Esophagus muscularis mucosa (tissue), 4 donors: ENCODE results near the gene ABI3. TPM values are rescaled to one million over a fixed set of nuclear protein-coding genes. Genes with fewer than 3 reads are reported as not detected.
"Not testable (repeated sequence)": the region's sequence is repeated elsewhere in the genome, so short reads cannot be mapped to it uniquely, and the experiment has no call there.

Experiments
- DNase-seq: peaks from one replicate; pipeline ENCODE4 v3.0.0-alpha.2; 2017; ENCODE audit errors: extremely low spot score
- H3K27ac ChIP-seq, 4 donors: fragments of 200-600 bp; sonication (generic); replicated peaks in 1 of 4; 1 replicate in 3 of 4; 2 replicates in 1 of 4; pipeline ENCODE4 v1.5.1; 2016 to 2019; ENCODE audit warnings: mild to moderate bottlenecking in 1 of 4
- H3K27me3 ChIP-seq, 4 donors: fragments of 200-600 bp; sonication (generic); one replicate each; pipeline versions ENCODE4 v1.5.1 to v1.6.0; 2016 to 2019
- H3K36me3 ChIP-seq, 4 donors: fragments of 200-600 bp; sonication (generic); one replicate each; pipeline ENCODE4 v1.5.1; 2016 to 2019
- H3K4me1 ChIP-seq, 4 donors: fragments of 200-600 bp; sonication (generic); one replicate each; pipeline ENCODE4 v1.5.1; 2016 to 2019
- H3K4me3 ChIP-seq, 4 donors: fragments of 200-600 bp; sonication (generic); 1 replicate in 2 of 4; 2 replicates in 2 of 4; pipeline ENCODE4 v1.5.1; 2016 to 2019; ENCODE audit warnings: mild to moderate bottlenecking in 4 of 4, moderate library complexity in 1 of 4
- H3K9me3 ChIP-seq, 4 donors: fragments of 200-600 bp; sonication (generic); 1 replicate in 3 of 4; 2 replicates in 1 of 4; pipeline ENCODE4 v1.5.1; 2016 to 2019
- EP300 ChIP-seq: sonication (generic); formaldehyde crosslinking; IDR thresholded peaks from one replicate; pipeline ENCODE4 v1.6.1; 2017; ENCODE audit warnings: antibody characterized with exemption
- POLR2A ChIP-seq: fragments of 450-650 bp; IDR thresholded peaks from one replicate; pipeline ENCODE4 v1.6.1; 2017; ENCODE audit warnings: antibody characterized with exemption, moderate library complexity, mild to moderate bottlenecking, low read depth
- POLR2AphosphoS5 ChIP-seq, 2 donors: sonication (generic); formaldehyde crosslinking; IDR thresholded peaks; one replicate each; pipeline ENCODE4 v1.6.1; 2017; ENCODE audit warnings: antibody characterized with exemption in 2 of 2
- WGBS: methylation state at CpG from one replicate; pipeline ENCODE4 v1.1.5; 2018; 5-methylcytosine and 5-hydroxymethylcytosine counted together
- intact Hi-C: fragments of 100-400 bp; cut with DNase I; formaldehyde crosslinking; loops from one replicate; pipeline ENCODE4 v1.15.1; 2023
- total RNA-seq, 4 donors: library from RNA; depleted of rRNA; stranded (reverse); fragments of >200 nt; gene quantifications; one replicate each; pipeline versions ENCODE4 v1.1.0 to v1.2.1, GENCODE V29; 2016
- TF ChIP-seq, protein P1 (sequence below), 3 experiments: fragments of 200-600 bp in 2 of 3; fragments of 450-650 bp in 1 of 3; sonication (generic) in 2 of 3; IDR thresholded peaks; one replicate each; pipeline ENCODE4 v1.5.1; 2017 to 2019; ENCODE audit warnings: antibody characterized with exemption in 3 of 3, mild to moderate bottlenecking in 2 of 3, moderate library complexity in 1 of 3

The ABI3 gene
- total RNA-seq, 4 donors from 2014 or later, result 3.3 to 8.9 (median 6.3) TPM

- WGBS, result 7% methylated on average over 15 of the region's 77 CpGs
- intact Hi-C loops, result no loop called here
- H3K27ac ChIP-seq, result peak overlapping the region; percentile 66 to 78 (median 70)
- TF ChIP-seq POLR2AphosphoS5 (IDR thresholded peaks at IDR 0.05) (peak in 1 of 2 donors; percentile 25), POLR2A (no peak), EP300 (no peak)
- H3K36me3 ChIP-seq, result no peaks in the 10 kb centered on the region
- no peak for DNase-seq
- H3K27me3 ChIP-seq, result peaks cover 0 to 16% (median 0%) of the 10 kb centered on the region in 4 donors
- peaks cover 10 to 19% (median 18%) of the 10 kb centered on the region in 4 donors for H3K4me1 ChIP-seq
- no peaks in the 10 kb centered on the region for H3K9me3 ChIP-seq
- peak overlapping the region; percentile 61 to 82 (median 66) for H3K4me3 ChIP-seq
Observed at GRCh38 chr17:49260011-49260816, 49.7 kb downstream of the ABI3 start.

DNA sequence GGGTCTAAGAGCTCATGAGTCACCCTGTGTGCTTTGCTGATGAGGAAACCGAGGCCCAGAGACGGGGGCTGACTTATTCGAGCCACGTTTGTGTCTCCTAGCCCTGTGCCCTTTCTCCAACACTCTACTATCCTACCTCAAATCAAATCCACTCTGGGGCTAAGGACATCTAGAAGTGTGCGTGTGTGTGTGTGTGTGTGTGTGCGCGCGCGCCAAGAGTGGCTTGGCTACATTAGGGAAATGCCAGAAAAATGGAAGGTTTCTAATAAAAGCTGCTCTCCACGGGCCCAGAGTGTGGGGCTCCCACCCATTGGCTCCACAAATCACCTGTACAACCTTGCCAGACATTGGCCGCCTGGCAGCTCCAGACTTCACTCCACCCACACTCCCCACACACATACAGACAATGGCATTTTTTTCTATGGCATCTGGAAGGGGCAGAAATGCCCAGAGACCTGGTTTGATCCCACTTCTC lies 50.3 kb downstream of the ABI3 start:
- WGBS, result 57% methylated on average over 10 of the region's 11 CpGs
- DNase-seq, result no peak

GRCh38 chr17:49261540-49261939 lies 51.0 kb downstream of the ABI3 start:
- DNase-seq, H3K9me3 ChIP-seq, H3K4me3 ChIP-seq, H3K36me3 ChIP-seq, H3K27ac ChIP-seq, intact Hi-C loops: not testable (repeated sequence)
- peaks cover 10 to 19% (median 18%) of the 10 kb centered on the region in 4 donors for H3K4me1 ChIP-seq
- 88% methylated on average over 8 of the region's 9 CpGs for WGBS
- H3K27me3 ChIP-seq, result peaks cover 0 to 16% (median 0%) of the 10 kb centered on the region in 4 donors

More for the DNA sequence above, 50.3 kb downstream of the ABI3 start:
- Histone ChIP-seq H3K36me3 (no peaks in the 10 kb centered on the region), H3K4me1 (peaks cover 10 to 19% (median 18%) of the 10 kb centered on the region in 4 donors), H3K27me3 (peaks cover 0 to 16% (median 0%) of the 10 kb centered on the region in 4 donors), H3K27ac (peak overlapping the region; percentile 66 to 78 (median 70)), H3K9me3 (no peaks in the 10 kb centered on the region), H3K4me3 (peak overlapping the region; percentile 61 to 82 (median 66))
- intact Hi-C loops, result no loop called here
- TF ChIP-seq EP300 (no peak), POLR2A (no peak), POLR2AphosphoS5 (IDR thresholded peaks at IDR 0.05) (peak in 1 of 2 donors; percentile 28)
- TF ChIP-seq, protein P1, sequence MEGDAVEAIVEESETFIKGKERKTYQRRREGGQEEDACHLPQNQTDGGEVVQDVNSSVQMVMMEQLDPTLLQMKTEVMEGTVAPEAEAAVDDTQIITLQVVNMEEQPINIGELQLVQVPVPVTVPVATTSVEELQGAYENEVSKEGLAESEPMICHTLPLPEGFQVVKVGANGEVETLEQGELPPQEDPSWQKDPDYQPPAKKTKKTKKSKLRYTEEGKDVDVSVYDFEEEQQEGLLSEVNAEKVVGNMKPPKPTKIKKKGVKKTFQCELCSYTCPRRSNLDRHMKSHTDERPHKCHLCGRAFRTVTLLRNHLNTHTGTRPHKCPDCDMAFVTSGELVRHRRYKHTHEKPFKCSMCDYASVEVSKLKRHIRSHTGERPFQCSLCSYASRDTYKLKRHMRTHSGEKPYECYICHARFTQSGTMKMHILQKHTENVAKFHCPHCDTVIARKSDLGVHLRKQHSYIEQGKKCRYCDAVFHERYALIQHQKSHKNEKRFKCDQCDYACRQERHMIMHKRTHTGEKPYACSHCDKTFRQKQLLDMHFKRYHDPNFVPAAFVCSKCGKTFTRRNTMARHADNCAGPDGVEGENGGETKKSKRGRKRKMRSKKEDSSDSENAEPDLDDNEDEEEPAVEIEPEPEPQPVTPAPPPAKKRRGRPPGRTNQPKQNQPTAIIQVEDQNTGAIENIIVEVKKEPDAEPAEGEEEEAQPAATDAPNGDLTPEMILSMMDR (IDR thresholded peaks at IDR 0.05), result no peak

DNA sequence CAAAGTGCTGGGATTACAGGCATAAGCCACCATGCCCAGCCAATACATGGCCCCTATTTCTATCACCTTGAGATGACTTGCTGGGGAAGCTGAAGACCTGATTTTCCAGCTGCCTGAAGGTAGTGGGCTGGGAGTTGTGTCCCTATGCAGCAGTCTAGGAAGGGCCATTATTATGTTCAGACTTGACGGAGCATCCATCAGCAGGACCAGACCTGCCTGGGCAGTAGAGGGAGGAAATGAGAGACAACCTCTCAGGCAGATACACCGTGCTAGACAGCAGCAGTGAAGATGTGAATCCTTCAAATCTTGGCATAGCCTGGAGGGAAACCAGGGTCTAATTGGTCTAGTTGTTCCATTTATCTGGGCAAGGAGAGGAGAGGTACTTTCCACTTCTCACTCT lies 55.7 kb downstream of the ABI3 start:
- no peak for DNase-seq
- Histone ChIP-seq H3K9me3 (no peaks in the 10 kb centered on the region), H3K4me3 (no peak overlapping the region), H3K27me3 (peaks cover 0 to 20% (median 0%) of the 10 kb centered on the region in 4 donors), H3K4me1 (peaks cover 0 to 3% (median under 1%) of the 10 kb centered on the region in 4 donors), H3K27ac (no peak overlapping the region), H3K36me3 (no peaks in the 10 kb centered on the region)
- intact Hi-C loops, result no loop called here
- 100% methylated on average over 1 of the region's 2 CpGs for WGBS
- TF ChIP-seq POLR2AphosphoS5 (IDR thresholded peaks at IDR 0.05), result no peak
- no peak for TF ChIP-seq POLR2A
- no peak for TF ChIP-seq EP300
- TF ChIP-seq, protein P1 (IDR thresholded peaks at IDR 0.05), result no peak

DNA sequence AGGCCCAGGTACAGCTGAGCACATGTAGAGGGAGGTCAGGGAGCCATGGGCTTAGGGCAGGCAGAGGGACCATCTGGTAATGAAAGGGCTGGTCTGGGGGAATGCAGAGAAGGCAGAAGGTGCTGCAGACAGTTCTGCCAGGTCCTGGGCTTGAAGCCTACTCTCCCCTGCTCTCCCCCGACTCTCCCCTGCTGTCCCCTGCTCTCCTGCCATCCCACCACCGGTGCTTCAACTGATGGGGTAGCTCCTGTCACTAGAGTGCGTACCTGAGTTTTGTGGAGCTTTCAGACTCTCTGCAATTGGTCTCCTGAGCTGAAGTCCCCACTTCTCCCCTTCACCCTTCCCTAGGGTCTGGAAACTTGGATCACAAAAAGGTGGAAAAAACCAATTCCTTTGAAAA lies 57.4 kb downstream of the ABI3 start:
- H3K4me3 ChIP-seq, result no peak overlapping the region
- intact Hi-C loops, result no loop called here
- no peaks in the 10 kb centered on the region for H3K9me3 ChIP-seq
- 100% methylated on average over 3 of the region's 3 CpGs for WGBS
- no peak for DNase-seq
- TF ChIP-seq EP300, result no peak
- no peak for TF ChIP-seq POLR2A
- TF ChIP-seq, protein P1 (IDR thresholded peaks at IDR 0.05), result no peak
- no peak for TF ChIP-seq POLR2AphosphoS5 (IDR thresholded peaks at IDR 0.05)
- H3K27me3 ChIP-seq, result peaks cover 0 to 12% (median 0%) of the 10 kb centered on the region in 4 donors
- no peak overlapping the region for H3K27ac ChIP-seq
- no peaks in the 10 kb centered on the region for H3K36me3 ChIP-seq
- H3K4me1 ChIP-seq, result no peaks in the 10 kb centered on the region
